ENCODE measurements around the gene TMEM131L.
"Not testable (repeated sequence)": the region's sequence is repeated elsewhere in the genome, so short reads cannot be mapped to it uniquely, and the experiment has no call there.

The TMEM131L gene

DNA sequence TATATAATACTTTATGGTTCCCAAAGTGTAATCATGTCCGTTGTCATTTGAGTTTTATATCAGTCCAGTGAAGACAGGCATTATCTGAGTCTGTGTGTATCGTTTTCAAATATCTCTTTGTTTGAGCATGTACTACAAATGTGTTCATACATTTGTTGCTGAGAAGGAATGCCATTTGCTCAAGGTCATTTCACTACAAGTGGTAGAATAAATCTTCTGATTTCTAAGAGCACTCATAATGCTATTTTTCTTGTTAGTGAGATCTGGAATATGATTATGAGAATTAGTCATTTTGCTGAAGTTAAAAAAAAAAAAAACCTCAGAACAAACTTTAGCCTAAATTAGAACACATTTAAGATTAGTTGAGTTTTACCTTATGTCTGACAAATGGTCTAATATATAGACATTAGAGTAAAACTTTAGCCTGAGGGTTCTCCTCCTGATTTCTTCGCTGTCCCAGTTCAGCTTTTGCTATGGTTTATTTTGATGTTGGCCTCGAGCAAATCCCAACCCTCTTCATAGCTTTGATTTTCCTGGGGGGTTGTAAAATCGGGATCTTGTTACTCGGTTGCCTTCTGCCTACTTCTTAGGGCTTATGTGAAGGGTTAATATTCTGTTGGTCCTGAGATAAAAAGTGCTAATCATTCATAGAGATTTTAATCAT lies 87.1 kb downstream of the TMEM131L start:
- DNase-seq: no peak

DNA sequence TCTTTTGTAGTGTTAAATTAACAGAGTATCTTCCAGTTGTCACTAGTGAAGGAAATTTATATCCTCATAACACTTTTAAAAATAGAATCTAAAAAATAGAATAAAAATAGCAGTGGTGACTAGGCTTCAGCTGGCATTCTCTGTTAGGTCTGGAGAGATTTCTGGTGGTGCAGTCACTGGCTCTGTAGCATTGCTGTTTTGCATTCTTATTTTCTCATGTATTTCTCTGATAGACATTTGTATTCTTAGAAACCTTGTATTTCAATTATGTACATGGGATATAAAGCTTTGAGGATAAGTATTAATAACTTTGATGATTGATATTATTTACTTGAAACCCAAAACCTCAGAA lies 87.6 kb downstream of the TMEM131L start:
- no peak for DNase-seq

DNA sequence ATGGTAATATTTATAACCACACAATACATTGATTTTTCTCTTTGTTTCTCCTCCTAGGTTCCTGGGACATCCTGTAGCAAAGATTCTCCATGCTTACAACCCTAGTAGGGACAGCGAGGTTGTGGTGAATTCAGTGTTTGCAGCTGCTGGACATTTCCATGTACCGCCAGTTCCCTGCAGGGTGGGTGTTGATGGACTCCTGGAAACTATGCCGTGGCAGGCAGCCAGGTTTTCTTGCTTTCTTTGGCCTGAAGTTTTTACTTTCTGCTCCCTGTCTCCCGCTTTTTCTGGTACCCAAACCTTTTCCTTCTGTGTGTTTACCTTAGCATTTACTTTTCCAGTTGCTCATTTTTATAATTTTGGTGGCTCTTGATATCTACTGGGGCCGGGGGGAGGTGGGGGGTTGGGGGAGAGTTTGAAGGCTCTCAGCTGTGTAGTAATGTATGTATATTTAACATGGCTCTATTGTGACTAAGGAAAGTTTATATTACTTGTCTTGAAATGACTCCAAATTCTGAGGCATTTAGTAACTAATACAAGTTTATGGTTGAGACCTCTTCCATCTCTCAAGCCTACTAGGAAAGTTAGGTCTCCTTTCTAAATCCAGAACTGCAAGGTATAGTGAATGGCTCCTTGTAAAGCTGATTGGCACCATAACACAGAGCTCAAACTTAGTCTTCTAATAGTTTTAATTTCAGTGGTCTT lies 89.7 kb downstream of the TMEM131L start:
- DNase-seq: no peak

DNA sequence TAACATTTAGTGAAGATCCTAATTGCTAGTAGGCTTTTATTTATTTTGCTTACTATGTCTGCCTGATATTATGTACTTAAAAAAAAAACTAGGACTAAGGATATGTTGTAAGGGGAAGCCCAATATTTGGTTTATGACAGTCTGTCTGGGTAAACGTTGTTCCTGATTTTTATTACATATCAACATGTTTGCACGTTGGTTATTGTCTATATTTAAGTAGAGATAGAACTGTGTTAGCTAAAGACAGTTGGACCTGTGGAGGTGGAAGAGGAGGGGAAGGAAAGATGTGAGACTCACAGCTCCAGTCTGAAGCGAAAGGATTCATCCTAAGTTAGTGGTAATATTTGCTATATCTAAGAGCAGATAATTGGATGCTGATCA lies 90.3 kb downstream of the TMEM131L start:
- no peak for DNase-seq

DNA sequence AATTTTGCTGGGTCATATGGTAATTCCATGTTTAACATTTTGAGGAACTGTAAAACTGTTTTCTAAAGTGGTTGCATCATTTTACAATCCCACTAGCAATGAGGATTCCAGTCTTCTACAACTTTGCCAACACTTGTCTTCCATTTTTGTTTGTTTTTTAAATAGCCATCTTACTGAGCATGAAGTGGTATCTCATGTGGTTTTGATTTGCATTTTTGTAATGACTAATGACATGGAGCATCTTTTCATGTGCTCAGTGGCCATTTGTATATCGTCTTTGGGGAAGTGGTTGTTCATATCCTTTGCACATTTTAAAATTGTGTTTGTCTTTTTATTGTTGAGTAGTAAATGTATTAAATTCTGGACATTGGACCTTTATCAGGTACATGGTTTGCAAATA lies 94.7 kb downstream of the TMEM131L start:
- no peak for DNase-seq

DNA sequence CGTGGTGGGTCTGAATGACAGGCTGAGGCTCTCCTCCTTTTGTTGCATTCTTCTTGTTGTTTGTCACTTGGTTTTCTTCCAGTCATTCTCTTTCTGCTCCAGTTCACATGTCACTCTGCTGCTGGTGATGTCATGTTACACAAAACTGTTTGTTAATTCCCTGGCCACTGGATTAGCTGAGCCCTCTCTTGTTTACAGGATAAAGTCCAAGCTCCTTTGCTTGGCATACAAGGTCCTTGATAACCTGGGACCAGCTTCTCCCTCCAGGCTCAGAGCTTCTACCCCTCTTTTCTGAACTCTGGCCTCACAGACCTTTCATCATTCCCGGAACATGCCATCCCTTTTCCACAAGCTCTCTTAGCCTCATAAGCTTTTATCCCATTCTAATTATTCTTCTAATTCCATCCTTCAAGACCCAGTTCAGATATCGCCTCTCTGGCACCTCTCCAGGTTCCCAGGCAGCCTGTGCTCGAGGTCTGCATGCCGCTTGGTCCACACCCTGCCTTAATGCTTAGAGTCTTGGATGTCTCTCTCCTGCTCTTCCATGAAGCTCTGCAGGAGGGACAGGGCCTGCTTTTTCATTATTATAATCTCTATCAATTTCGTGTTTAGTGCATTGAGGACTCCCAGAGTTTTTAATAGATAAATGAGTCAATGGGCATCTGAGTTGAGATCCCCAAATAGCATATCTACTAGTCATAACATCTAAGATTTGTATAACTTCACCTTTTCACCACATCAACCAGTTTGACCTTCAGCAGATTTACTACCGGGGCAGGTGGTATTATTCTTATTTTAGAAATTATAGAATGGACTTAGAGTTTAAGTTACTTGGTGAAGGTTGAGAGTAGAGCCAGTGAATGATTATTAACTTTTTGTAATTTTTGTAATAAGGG lies 98.7 kb downstream of the TMEM131L start:
- no peak for DNase-seq

DNA sequence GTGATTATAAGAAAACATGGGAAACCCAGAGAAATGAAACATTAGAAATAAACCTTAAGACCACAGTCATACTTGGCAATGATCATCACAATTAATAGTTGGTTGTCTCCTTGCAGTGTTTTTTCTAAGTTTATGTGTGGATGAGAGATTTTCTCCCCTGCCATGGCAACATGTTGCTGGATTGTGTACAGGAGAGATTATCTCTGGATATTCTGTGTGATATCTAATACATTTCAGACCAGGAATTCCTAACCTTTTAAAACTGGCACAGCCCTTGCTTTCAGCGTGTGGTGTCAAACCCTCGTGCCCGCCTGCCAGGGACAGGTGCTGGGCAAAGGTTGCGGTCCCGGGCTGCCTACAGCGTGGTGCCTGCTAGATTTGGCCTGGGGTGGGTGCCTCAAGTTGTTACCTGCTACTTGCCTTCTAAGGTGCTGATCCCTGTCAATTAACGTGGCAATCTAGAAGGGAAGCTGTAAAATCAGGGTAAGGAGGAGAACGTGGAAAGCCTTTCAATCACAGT lies 100.5 kb downstream of the TMEM131L start:
- DNase-seq: no peak

DNA sequence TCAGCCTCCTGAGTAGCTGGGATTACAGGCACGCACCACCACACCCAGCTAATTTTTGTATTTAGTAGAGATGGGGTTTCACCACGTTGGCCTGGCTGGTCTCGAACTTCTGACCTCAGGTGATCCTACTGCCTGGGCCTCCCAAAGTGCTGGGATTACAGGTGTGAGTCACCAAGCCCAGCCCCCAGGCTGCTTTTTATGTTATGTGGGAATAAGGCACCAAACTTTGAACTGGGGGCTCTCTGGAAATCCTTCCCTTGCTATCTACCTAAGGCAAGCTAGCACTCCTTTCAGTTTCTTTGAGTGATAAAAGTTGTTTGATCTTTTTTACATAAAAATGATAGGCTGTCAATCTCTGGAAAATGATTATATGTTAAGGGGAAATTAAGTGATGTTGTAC lies 101.5 kb downstream of the TMEM131L start:
- DNase-seq: not testable (repeated sequence)

DNA sequence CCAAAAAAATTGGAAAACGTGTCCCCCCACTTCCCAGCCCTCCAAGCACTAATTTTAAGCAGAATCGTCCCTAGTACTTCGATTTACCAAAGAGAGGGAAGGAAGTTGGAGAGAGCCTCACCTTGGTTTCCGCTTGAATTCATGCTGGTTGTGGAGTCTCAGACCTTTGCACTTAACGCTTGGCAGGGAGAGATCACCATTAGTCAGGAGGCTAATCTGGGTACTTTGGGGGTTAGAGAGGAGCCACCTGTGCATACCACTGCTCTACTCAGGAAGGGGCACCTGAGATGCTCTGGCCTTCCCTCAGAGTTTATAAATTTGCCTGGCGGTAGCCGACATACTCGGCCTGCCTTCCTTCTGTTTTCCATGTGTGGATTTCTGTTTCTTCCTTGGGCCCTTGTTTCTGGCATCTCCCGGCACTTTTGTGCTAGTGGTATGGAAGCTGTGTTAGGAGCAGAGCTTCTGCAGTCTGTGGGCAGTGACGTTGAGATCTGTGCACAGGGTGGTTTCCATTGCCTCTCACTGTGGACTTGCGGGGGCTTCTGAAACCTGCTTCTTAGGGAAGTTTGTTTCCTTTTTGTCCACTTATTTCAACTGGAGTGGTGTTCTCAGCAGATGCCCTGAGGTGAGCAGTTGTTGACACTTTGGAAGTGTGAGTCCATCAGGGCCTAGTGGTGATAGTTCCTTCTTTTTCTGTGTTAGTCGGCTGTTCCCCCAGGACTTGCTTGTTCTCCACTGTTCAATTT lies 104.2 kb downstream of the TMEM131L start:
- DNase-seq: no peak

DNA sequence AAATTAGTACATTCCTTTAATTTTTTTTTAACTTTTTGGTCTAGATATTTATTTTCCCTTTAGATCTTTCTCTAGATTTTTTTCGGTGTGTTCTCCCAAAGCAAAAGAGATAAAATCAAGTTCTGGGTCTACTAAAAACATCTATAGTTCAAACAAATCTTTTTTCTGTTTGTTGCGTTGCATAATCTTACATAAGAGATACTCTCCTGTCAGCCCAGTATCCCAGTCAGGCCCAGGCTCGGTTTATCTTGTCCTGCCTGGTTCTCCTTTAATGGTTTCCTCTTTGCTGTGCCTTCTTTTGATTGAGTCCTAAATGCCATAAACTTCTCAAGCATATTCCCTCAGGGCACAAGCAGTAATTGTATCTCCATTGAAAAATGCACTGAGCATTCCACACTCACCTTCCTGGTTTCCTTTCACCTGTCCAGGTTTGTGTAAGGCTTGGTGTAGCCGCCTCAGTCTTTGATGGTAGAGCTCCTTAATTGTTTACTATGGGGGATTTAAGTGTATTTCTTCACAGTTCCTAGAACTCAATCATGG lies 104.9 kb downstream of the TMEM131L start:
- DNase-seq: no peak

DNA sequence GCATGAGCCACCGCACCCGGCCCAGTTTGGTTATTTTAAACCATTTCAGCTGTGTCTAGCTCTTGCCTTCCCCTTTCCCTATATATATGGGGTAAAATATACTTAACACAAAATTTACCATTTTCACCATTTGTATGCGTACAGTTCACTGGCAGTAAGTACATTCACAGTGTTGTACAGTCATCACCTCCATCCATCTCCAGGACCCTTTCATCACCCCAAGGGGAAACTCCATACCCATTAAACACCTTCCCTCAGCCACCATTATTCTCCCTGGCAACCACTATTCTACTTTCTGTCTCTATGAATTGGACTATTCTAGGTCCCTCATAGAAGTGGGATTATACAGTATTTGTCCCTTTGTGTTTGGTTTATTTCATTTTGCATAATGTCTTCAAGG lies 106.4 kb downstream of the TMEM131L start:
- DNase-seq: no peak

DNA sequence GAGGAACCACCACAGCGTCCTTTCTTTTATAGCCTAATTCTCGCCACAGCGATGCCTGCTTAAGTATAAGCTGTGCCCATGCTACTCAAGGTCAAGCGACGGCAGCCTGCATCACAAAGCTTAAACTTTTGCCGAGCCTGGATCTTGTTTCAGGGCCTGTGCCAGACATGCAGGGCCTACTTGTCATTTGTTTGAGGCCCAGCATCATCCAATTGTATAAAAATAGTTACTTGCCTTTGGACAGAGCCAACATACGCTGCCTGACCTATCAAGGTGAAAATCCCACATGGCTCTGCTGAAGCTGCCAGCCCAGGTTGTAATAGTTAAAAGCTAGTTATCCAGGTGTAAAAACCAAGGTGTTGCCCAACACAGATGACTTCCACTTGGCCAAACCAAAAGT lies 107.1 kb downstream of the TMEM131L start:
- DNase-seq: no peak

DNA sequence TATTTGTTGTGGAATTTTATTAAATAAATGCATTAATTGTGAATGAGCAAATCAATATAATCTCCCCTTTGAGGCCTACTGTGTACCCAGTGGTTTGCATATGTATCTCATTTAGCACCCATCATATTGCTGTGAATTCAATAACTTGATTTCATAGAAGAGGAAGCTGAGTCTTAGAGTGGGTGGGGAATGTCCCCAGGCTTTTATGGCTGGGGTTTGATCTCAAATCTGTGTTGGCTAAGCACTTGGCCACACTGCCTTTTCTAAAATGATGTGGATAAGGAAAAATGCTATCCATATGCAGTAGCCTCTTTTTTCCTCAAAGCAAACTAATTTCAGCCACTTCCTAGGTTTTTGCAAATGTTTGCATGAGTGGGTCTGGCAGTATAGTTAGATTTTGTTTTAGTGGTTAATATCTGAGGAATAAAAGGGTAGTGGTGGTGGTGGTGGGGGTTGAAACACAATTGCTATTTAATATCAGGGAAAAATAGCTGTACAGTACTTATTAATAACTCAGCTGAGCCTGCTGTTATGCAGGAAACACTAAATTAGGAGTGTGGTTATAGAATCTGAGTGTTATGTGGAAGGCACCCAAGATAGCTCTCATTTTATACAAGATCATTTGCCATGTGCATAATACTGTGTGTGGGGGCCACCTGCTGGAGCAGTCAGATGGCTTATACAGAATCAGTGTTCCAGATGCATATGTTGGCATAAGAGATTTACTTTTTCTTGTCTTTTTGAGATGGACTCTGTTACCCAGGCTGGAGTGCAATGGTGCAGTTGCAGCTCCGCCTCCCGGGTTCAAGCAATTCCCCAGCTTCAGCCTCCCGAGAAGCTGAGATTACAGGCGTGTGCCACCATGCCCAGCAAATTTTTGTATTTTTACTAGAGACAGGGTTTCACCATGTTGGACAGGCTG lies 108.0 kb downstream of the TMEM131L start:
- DNase-seq: peak; percentile 74

DNA sequence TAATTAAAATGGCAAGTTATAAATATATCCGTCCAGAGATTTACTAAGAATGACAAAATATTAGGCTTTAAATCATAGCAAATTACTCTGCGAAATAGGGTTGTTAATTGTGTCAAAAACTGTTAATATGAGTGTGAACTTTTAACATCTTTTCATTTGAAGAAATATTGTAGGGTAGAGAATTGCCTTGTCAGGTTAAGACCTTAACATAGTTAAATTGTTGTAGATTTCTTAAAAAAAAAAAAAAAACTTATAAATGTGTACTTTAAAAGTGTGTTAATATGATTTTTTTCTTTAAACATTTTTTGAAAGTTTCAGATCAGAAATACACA lies 110.2 kb downstream of the TMEM131L start:
- no peak for DNase-seq

DNA sequence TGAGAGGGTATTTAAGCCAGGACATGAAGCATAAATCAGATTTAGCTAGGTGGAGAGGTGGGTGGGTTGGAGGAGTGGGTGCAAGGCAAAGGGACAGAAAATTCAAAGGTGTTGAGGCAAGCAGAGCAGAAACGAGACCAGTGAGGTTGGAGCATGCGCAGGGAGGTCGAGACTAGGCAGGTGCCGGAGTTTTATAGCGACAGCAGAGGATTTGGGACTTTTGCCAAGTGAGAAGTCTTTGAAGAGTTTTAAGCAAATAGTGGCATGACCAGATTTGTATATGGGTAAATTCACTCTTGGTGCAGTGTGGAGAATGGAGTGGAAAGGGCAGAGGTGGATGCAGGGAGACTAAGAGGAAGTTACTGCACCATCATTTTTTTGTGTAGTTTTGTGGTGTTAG lies 110.9 kb downstream of the TMEM131L start:
- no peak for DNase-seq

DNA sequence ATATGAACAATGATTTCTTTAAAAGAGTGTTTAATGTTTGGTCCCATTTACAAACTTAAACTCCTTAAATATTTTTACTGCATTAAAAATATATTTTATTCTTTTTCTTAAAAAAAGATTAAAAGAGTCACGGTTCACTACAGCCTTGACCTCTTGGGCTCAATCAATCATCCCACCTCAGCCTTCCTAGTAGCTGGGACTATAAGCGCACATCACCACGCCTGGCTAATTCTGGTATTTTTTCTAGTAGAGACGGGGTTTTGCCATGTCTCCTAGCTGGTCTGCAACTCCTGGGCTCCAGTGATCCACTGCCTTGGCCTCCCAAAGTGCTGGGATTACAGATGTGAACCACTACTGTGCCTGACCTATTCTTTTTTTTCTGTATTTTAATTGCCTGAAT lies 113.2 kb downstream of the TMEM131L start:
- no peak for DNase-seq

DNA sequence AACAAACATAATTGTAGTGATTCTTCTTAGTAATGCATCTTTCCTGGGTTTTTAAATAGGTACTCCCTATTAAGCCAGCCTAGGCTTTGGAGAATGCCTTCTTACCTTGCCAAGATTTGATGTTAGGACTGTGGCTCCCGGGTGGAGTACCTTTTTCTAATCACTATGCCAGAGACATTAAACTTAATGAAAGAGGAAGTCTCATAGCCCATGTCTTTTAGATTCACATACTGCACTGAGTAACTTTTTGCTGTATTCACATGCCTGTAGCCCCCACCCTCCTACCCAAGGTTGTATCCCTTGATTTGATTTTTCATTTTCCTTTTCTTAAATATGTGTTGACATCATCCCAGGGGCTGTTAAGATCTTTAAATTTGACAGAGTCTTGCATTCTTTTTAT lies 113.7 kb downstream of the TMEM131L start:
- no peak for DNase-seq

DNA sequence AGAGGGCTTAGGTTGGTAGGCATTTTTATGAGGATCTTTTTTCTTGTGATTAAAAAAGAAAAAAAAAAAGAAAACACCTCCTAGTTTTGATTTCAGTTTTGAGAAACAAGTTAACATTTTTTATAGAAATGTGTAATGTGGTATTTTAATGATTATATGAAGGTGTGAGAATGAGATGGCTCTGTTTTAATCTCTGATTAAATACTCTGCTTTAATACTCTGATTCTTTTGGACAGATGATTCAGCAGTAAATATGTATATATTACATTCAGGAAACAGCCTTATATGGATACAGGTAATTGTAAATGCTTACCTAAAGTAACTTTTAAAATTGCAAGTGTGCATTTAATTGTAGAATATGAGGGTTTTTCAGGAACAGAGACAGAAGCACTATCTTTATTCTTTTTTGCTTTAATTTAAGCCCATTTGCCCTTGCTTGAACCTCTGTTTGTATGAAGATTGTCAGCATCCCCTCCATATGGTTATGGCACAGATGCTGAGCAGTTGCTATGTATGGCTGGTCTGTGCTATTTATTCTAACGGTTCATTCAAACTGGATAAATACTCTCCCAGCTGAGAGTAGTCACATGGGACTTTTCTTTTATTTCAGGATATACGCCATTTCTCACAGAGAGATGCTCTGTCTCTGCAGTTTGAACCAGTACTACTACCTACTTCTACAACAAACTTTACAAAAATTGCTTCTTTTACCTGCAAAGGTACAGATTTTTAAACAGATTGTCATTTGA lies 117.0 kb downstream of the TMEM131L start:
- DNase-seq: no peak

DNA sequence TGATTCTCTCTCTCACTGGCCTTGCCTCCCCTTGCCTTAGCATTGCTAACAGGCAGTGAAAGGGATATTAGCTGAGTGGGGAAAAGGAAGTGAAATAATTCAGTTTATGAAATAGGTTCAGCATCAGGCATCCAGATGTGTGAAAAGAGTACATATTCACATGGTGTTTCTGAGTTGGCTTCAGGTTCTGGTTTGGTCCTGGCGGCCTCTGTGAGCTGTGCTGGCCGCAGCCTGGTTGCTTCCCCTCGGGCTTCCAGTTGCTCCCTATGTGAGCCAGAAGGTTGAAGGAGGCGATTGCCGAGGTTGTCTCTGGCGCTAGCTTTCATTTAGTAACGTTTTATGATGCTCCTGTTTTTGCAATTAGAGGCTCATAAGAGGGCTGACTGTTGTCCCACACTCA lies 118.9 kb downstream of the TMEM131L start:
- DNase-seq: no peak

DNA sequence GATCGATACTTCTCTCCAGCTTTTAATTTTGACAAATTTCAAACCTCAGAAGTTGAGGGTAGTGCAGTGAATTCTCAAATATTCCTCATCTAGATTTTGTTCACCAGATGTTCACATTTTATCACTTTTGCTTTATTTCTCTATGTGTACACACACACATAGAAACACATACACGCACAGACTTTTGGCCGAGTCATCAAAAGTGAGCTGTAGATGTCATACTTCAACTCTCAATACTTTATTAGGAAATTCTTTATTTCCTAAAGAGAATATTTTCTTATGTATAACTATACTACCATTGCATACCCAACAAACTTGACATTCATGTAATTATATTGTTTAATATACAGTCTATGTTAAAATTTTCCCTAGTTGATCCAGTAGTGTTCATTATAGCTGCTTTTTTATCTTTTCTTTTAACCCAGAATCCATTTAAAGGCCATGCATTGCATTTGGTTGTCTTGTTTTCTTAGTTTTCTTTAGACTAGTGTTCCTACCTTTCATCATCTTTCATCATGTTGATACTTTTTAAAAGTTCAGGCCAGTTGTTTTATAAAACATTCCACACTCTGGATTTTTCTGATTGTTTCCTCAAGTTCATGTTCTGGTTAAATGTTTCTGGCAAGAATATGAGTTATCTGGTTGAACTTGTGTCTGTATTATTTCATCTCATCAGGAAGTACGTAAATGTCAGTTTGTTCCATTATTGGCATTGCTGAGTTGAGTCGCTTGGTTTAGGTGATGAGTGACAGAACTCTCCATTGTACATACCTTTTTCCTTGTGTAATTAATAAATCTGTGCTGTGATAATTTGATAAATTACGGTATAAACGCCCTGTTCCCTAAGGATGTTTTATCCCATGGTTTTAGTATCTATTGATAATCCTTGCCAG lies 123.8 kb downstream of the TMEM131L start:
- no peak for DNase-seq
